ENCODE data around the gene FARP2. TPM values are rescaled to one million over a fixed set of nuclear protein-coding genes. Genes with fewer than 3 reads are reported as not detected.
A peak's percentile ranks its signal among the peaks of the same experiment; 100 is the strongest.

Gene FARP2
- total and polyA plus RNA-seq, 2 of the 13 experiments (the other 11 are each of a cell fraction or from before 2014, with no cell fraction given): 28.0 to 45.4 TPM

GRCh38 chr2:241354668-241355658, 1.1 kb upstream of the FARP2 start (continued):
- TF ChIP-seq ATF6 (CRISPR knock-in tag; conservative IDR thresholded peaks at IDR 0.05): no peak
- TF ChIP-seq ZMYM2 (CRISPR knock-in tag; IDR thresholded peaks at IDR 0.05): no peak
- TF ChIP-seq MAF1 (CRISPR knock-in tag; IDR thresholded peaks at IDR 0.05; ENCODE audit: borderline replicate concordance): 0 out of 2 replicates have a peak, but pooled peaks have one; percentile 66
- TF ChIP-seq ZNF207 (IDR thresholded peaks at IDR 0.05; ENCODE audit: borderline replicate concordance): no peak
- TF ChIP-seq ZNF816 (CRISPR knock-in tag; IDR thresholded peaks at IDR 0.05; ENCODE audit: borderline replicate concordance): no peak
- TF ChIP-seq HNF1B (CRISPR knock-in tag; IDR thresholded peaks at IDR 0.05): 0 out of 2 replicates have a peak, but pooled peaks have one; percentile 56
- TF ChIP-seq NONO (IDR thresholded peaks at IDR 0.05): no peak
- peak; percentile 52; the same call in 1 of the 2 replicates for TF ChIP-seq NONO (CRISPR knock-in tag; conservative IDR thresholded peaks at IDR 0.05)
- 0 out of 2 replicates have a peak, but pooled peaks have one; percentile 66 for TF ChIP-seq ZNF879 (CRISPR knock-in tag; IDR thresholded peaks at IDR 0.05)
- TF ChIP-seq FOXM1 (CRISPR knock-in tag; IDR thresholded peaks at IDR 0.05): no peak
- TF ChIP-seq ZFP90 (CRISPR knock-in tag; IDR thresholded peaks at IDR 0.05; ENCODE audit: borderline replicate concordance): peak; percentile 70; the same call in 1 of the 2 replicates
- TF ChIP-seq ISX (CRISPR knock-in tag; conservative IDR thresholded peaks at IDR 0.05): no peak
- peak; percentile 35; the same call in 1 of the 2 replicates for TF ChIP-seq KDM5B (CRISPR knock-in tag; IDR thresholded peaks at IDR 0.05; ENCODE audit: borderline replicate concordance)
- TF ChIP-seq SNAI1 (CRISPR knock-in tag; IDR thresholded peaks at IDR 0.05; ENCODE audit: borderline replicate concordance): no peak
- TF ChIP-seq ZNF619 (CRISPR knock-in tag; IDR thresholded peaks at IDR 0.05): no peak
- no peak for TF ChIP-seq TFAP4 (IDR thresholded peaks at IDR 0.05; ENCODE audit: borderline replicate concordance, low read depth)
- TF ChIP-seq MTA3 (CRISPR knock-in tag; IDR thresholded peaks at IDR 0.05): no peak
- no peak for TF ChIP-seq ZNF570 (CRISPR knock-in tag; IDR thresholded peaks at IDR 0.05; ENCODE audit: borderline replicate concordance)
- no peak for TF ChIP-seq ZBTB26 (CRISPR knock-in tag; IDR thresholded peaks at IDR 0.05; ENCODE audit: borderline replicate concordance)
- no peak for TF ChIP-seq ZFP62 (CRISPR knock-in tag; IDR thresholded peaks at IDR 0.05)
- TF ChIP-seq HMGA1 (CRISPR knock-in tag; conservative IDR thresholded peaks at IDR 0.05): no peak
- TF ChIP-seq ADNP (CRISPR knock-in tag; IDR thresholded peaks at IDR 0.05): no peak
- TF ChIP-seq PAWR (CRISPR knock-in tag; IDR thresholded peaks at IDR 0.05; ENCODE audit: borderline replicate concordance): no peak

Measured in HepG2 (cell line).